ENCODE data around the gene KEL. TPM values are rescaled to one million over a fixed set of nuclear protein-coding genes. Genes with fewer than 3 reads are reported as not detected.

The KEL gene
- total RNA-seq, 4 donors from 2014 or later, result 0.98 to 1.8 TPM; not detected in 2

DNA sequence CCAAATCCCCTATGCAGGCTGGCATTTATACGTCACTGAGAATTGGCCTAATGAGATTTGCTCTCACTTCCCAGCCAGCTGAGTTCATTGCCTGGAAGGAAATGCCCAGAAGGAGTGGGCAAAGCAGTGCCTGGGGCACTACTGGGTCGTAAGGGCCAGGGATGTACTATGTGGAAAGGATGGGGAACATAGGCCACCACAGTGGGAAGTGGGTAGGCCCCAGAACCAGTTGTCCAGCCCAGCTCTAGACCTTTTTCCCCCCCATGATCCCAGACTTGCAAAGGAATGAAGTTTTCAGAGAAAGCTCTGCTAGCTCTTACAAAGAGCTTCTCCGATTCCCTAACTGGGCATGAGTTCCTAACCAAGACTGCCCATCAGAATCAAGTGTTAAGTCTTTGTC is 42.5 kb downstream of the KEL start:
- intact Hi-C loops (cut with DNase I; ENCODE audit: low total_unique reads), result no loop called here
- Histone ChIP-seq H3K9me3 (no peaks in the 10 kb centered on the region), H3K36me3 (no peaks in the 10 kb centered on the region), H3K4me3 (no peak overlapping the region), H3K27me3 (no peaks in the 10 kb centered on the region), H3K27ac (no peak overlapping the region), H3K4me1 (no peaks in the 10 kb centered on the region)
- TF ChIP-seq CTCF (IDR thresholded peaks at IDR 0.05) (no peak), POLR2A (IDR thresholded peaks at IDR 0.05) (no peak)
- no peak for DNase-seq

DNA sequence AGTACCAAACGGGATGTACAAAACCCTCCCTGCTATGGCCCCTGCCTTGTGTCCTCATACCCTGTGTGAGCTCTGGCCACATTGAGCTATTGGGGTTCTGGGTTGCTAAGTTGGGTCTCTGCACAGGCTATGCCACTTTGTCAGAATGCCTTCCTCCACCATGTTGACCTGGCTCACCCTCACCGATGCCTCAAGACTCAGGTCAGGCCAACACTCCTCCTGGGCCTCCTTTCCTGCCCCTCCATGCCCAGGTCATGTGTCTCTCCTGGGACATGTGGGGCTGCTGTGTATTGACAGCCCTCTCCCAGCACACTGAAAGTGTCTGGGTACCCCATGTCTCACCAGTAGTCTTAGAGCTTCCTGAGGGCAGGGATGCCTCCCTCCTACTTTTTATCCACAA is 43.3 kb downstream of the KEL start:
- intact Hi-C loops (cut with DNase I; ENCODE audit: low total_unique reads), result no loop called here
- no peak overlapping the region for H3K27ac ChIP-seq
- H3K27me3 ChIP-seq, result no peaks in the 10 kb centered on the region
- H3K4me1 ChIP-seq, result no peaks in the 10 kb centered on the region
- no peak for TF ChIP-seq POLR2A (IDR thresholded peaks at IDR 0.05)
- no peak for TF ChIP-seq CTCF (IDR thresholded peaks at IDR 0.05)
- no peaks in the 10 kb centered on the region for H3K9me3 ChIP-seq
- DNase-seq, result no peak
- no peak overlapping the region for H3K4me3 ChIP-seq
- H3K36me3 ChIP-seq, result no peaks in the 10 kb centered on the region

- DNase-seq, result no peak
- Histone ChIP-seq H3K4me1 (no peaks in the 10 kb centered on the region), H3K27me3 (no peaks in the 10 kb centered on the region), H3K27ac (no peak overlapping the region), H3K36me3 (no peaks in the 10 kb centered on the region), H3K4me3 (no peak overlapping the region), H3K9me3 (no peaks in the 10 kb centered on the region)
- TF ChIP-seq CTCF (IDR thresholded peaks at IDR 0.05), result no peak
- TF ChIP-seq POLR2A (IDR thresholded peaks at IDR 0.05), result no peak
- intact Hi-C loops (cut with DNase I; ENCODE audit: low total_unique reads), result no loop called here
These were observed 44.7 kb downstream of the KEL start for GRCh38 chr7:142917447-142917846.

DNA sequence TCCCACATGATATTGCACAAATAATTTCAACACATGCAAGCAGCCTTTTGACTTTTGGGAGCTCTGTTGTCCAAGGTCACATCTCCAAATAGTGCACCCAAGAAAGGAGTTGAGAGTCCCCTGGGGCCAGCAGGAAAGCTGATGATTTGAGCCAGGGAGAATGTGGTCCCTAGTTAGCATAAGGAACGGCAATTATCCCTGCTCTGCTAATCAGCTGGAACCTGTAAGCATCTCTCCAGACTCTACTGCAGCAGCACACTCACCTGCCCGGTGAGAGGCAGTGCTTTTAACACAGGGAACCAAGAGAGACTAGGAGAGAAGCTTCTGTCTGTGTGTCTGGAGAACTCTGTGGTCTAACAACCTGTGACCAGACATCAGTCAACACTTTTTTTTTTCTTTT is 45.7 kb downstream of the KEL start:
- DNase-seq, result no peak
- no peaks in the 10 kb centered on the region for H3K4me1 ChIP-seq
- no peak overlapping the region for H3K27ac ChIP-seq
- TF ChIP-seq POLR2A (IDR thresholded peaks at IDR 0.05), result no peak
- no peak for TF ChIP-seq CTCF (IDR thresholded peaks at IDR 0.05)
- H3K27me3 ChIP-seq, result no peaks in the 10 kb centered on the region
- no peaks in the 10 kb centered on the region for H3K9me3 ChIP-seq
- intact Hi-C loops (cut with DNase I; ENCODE audit: low total_unique reads), result no loop called here
- no peaks in the 10 kb centered on the region for H3K36me3 ChIP-seq
- H3K4me3 ChIP-seq, result no peak overlapping the region

GRCh38 chr7:142915315-142915714 is 46.8 kb downstream of the KEL start:
- no peak for TF ChIP-seq POLR2A (IDR thresholded peaks at IDR 0.05)
- no peak for TF ChIP-seq CTCF (IDR thresholded peaks at IDR 0.05)
- Histone ChIP-seq H3K9me3 (no peaks in the 10 kb centered on the region), H3K36me3 (no peaks in the 10 kb centered on the region), H3K27ac (no peak overlapping the region), H3K4me3 (no peak overlapping the region), H3K27me3 (no peaks in the 10 kb centered on the region), H3K4me1 (no peaks in the 10 kb centered on the region)
- intact Hi-C loops (cut with DNase I; ENCODE audit: low total_unique reads), result no loop called here
- DNase-seq, result no peak
